Measurements from ENCODE around the gene IL11RA.

IL11RA gene

DNA sequence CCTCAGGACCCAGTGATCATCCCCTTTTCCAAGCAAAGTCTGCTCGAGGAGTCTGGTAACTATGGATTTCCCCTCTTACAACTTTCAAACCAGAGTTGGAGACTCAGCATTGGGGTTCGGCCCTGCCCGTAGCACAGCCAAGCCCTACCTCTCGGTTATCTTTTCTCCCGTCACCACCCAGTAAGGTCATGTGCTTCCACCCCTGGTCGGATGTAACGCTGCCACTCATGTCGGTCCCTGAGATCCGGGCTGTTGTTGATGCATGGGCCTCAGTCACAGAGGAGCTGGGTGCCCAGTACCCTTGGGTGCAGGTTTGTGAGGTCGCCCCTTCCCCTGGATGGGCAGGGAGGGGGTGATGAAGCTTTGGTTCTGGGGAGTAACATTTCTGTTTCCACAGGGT is 4.3 kb upstream of the IL11RA start:
- TF ChIP-seq, protein P1, sequence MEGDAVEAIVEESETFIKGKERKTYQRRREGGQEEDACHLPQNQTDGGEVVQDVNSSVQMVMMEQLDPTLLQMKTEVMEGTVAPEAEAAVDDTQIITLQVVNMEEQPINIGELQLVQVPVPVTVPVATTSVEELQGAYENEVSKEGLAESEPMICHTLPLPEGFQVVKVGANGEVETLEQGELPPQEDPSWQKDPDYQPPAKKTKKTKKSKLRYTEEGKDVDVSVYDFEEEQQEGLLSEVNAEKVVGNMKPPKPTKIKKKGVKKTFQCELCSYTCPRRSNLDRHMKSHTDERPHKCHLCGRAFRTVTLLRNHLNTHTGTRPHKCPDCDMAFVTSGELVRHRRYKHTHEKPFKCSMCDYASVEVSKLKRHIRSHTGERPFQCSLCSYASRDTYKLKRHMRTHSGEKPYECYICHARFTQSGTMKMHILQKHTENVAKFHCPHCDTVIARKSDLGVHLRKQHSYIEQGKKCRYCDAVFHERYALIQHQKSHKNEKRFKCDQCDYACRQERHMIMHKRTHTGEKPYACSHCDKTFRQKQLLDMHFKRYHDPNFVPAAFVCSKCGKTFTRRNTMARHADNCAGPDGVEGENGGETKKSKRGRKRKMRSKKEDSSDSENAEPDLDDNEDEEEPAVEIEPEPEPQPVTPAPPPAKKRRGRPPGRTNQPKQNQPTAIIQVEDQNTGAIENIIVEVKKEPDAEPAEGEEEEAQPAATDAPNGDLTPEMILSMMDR (IDR thresholded peaks at IDR 0.05), result no peak
- peaks cover 10% of the 10 kb centered on the region for H3K27me3 ChIP-seq

DNA sequence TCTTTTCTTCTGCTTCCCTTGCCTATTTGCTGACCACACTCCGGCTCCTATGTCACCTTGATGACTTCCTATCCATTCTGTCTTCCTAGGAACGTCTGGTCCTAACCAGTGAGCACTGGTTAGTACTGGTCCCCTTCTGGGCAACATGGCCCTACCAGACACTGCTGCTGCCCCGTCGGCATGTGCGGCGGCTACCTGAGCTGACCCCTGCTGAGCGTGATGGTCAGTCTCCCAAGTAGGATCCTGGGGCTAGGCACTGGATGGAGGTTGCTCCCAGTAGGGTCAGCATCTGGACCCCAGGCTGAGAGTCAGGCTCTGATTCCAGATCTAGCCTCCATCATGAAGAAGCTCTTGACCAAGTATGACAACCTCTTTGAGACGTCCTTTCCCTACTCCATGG is 3.3 kb upstream of the IL11RA start:
- H3K4me3 ChIP-seq (ENCODE audit: low read depth in 1 of 2, low read length in 1 of 2), result no peak overlapping the region
- H3K4me1 ChIP-seq (ENCODE audit: control insufficient read depth in 1 of 2, insufficient read depth in 1 of 2, low read depth in 1 of 2, low read length in 1 of 2), result peaks cover 21 to 30% of the 10 kb centered on the region in 2 experiments
- H3K9me3 ChIP-seq, result no peaks in the 10 kb centered on the region
- peaks cover 23% of the 10 kb centered on the region for H3K36me3 ChIP-seq
- no peak overlapping the region for H3K27ac ChIP-seq
- H3K27me3 ChIP-seq, result peaks cover 13% of the 10 kb centered on the region
- TF ChIP-seq, protein P1 (IDR thresholded peaks at IDR 0.05), result no peak

More for the DNA sequence above, 4.3 kb upstream of the IL11RA start:
- Histone ChIP-seq H3K27ac (no peak overlapping the region), H3K36me3 (peaks cover 23% of the 10 kb centered on the region), H3K4me1 (ENCODE audit: control insufficient read depth in 1 of 2, insufficient read depth in 1 of 2, low read depth in 1 of 2, low read length in 1 of 2) (peaks cover 21 to 30% of the 10 kb centered on the region in 2 experiments), H3K9me3 (no peaks in the 10 kb centered on the region), H3K4me3 (ENCODE audit: low read depth in 1 of 2, low read length in 1 of 2) (peak overlapping the region in 1 of 2 experiments; percentile 84)

DNA sequence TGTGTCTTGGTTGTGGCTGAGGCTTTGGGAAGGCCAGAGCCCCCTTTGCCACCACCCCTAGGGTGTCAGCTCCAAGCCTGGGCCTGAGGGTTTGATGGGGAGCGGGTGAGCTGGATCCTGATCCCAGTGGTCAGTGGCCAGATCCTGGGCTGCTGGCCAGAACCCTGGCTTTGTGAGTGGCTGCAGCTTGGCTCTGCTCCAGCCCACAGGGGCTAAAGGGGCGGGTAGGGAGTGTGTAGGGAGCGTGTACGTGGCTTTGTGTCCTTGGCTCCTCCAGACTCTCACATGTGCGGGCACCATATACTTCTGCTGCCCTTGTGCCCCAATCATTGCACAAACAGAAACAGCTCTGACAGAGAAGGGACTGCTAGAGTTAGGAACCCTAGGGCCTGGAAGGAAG is 1.2 kb upstream of the IL11RA start:
- peaks cover 13% of the 10 kb centered on the region for H3K27me3 ChIP-seq
- TF ChIP-seq, protein P1 (IDR thresholded peaks at IDR 0.05), result no peak
- peaks cover 23% of the 10 kb centered on the region for H3K36me3 ChIP-seq
- peaks cover 21 to 30% of the 10 kb centered on the region in 2 experiments for H3K4me1 ChIP-seq (ENCODE audit: control insufficient read depth in 1 of 2, insufficient read depth in 1 of 2, low read depth in 1 of 2, low read length in 1 of 2)
- no peak overlapping the region for H3K4me3 ChIP-seq (ENCODE audit: low read depth in 1 of 2, low read length in 1 of 2)
- no peaks in the 10 kb centered on the region for H3K9me3 ChIP-seq
- no peak overlapping the region for H3K27ac ChIP-seq

DNA sequence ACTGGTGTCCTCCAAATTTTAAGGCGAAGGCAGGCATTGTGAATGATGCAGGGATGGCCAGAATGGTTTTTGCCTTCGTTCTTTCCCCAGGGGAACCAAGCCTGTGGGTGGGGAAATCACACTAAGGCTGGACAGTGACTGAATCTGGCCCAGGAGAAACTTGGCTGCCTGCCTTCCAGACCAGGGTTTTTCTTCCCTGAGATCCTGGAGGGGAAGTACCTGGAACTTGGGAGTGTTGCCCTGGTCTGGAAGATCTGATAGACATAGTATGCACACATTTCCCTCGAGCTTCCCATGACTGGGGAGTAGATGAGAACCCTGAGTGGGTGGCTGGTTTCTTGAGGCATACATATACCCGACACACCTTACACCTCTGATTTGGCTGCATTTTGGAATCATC is 664 bp upstream of the IL11RA start:
- Histone ChIP-seq H3K4me3 (ENCODE audit: low read depth in 1 of 2, low read length in 1 of 2) (no peak overlapping the region), H3K9me3 (no peaks in the 10 kb centered on the region), H3K27me3 (peaks cover 13% of the 10 kb centered on the region), H3K36me3 (peaks cover 23% of the 10 kb centered on the region), H3K27ac (no peak overlapping the region), H3K4me1 (ENCODE audit: control insufficient read depth in 1 of 2, insufficient read depth in 1 of 2, low read depth in 1 of 2, low read length in 1 of 2) (peaks cover 18 to 25% of the 10 kb centered on the region in 2 experiments)
- TF ChIP-seq, protein P1 (IDR thresholded peaks at IDR 0.05), result no peak

DNA sequence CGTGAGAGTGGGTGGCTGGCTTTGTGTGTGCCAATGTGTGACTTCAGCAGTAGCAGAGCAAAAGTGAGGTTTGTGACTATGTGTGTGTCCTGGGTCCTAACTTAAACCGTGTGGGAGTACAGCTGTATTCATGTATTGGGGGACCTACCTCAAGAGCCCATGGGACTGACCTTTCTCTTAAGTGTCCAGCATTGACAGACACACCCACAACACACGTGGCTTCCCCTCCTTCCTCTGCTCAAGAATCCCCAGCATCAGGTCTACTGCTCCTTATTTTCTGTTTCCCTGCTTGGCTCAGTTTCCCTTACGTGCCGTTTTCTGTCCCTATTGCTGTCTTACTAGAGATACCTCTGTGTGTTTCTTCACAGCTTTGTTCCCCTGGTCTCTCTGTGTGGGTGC is 616 bp downstream of the IL11RA start:
- peaks cover 7 to 14% of the 10 kb centered on the region in 2 experiments for H3K4me1 ChIP-seq (ENCODE audit: control insufficient read depth in 1 of 2, insufficient read depth in 1 of 2, low read depth in 1 of 2, low read length in 1 of 2)
- H3K27me3 ChIP-seq, result peaks cover 13% of the 10 kb centered on the region
- no peaks in the 10 kb centered on the region for H3K9me3 ChIP-seq
- H3K27ac ChIP-seq, result no peak overlapping the region
- TF ChIP-seq, protein P1 (IDR thresholded peaks at IDR 0.05), result no peak
- peaks cover 23% of the 10 kb centered on the region for H3K36me3 ChIP-seq
- H3K4me3 ChIP-seq (ENCODE audit: low read depth in 1 of 2, low read length in 1 of 2), result no peak overlapping the region

Measured in neutrophil (primary cell).